Trophoblast cell (in vitro differentiated cells and primary cell): ENCODE results near the gene DCTN4.

Source experiments
- DNase-seq, 2 donors: peaks; one replicate each; pipeline ENCODE4 v3.0.0-alpha.2; 2016
- H2AFZ ChIP-seq: 2 replicates; pipeline ENCODE4 v1.6.1; 2013; ENCODE audit warnings: low read length, moderate library complexity, mild to moderate bottlenecking; ENCODE audit not compliant: insufficient read depth, poor library complexity
- H2AK5ac ChIP-seq: 2 replicates; pipeline ENCODE4 v1.6.1; 2013; ENCODE audit warnings: mild to moderate bottlenecking, low read length
- H2BK120ac ChIP-seq: 2 replicates; pipeline ENCODE4 v1.6.1; 2013; ENCODE audit warnings: low read length, mild to moderate bottlenecking, moderate library complexity; ENCODE audit not compliant: insufficient read depth, poor library complexity
- H2BK12ac ChIP-seq: 2 replicates; pipeline ENCODE4 v1.6.1; 2013; ENCODE audit warnings: mild to moderate bottlenecking, low read length, moderate library complexity
- H2BK5ac ChIP-seq: 2 replicates; pipeline ENCODE4 v1.6.1; 2013; ENCODE audit warnings: low read length, low read depth, moderate library complexity, mild to moderate bottlenecking; ENCODE audit not compliant: poor library complexity
- H3K14ac ChIP-seq: 2 replicates; pipeline ENCODE4 v1.6.1; 2013; ENCODE audit warnings: mild to moderate bottlenecking, low read length
- H3K18ac ChIP-seq: 2 replicates; pipeline ENCODE4 v1.6.1; 2013; ENCODE audit warnings: mild to moderate bottlenecking, low read length
- H3K23ac ChIP-seq: 2 replicates; pipeline ENCODE4 v1.6.1; 2013; ENCODE audit warnings: low read length
- H3K27ac ChIP-seq: 2 replicates; pipeline ENCODE4 v1.5.1; 2013; ENCODE audit warnings: low read depth, mild to moderate bottlenecking, inconsistent platforms, low read length, moderate library complexity
- H3K27me3 ChIP-seq: 2 replicates; pipeline ENCODE4 v1.6.1; 2013; ENCODE audit warnings: inconsistent platforms, mild to moderate bottlenecking, low read length, moderate library complexity; ENCODE audit not compliant: insufficient read depth
- H3K36me3 ChIP-seq, 2 experiments: 1 replicate in 1 of 2; 2 replicates in 1 of 2; pipeline ENCODE4 v1.6.1; 2013; ENCODE audit warnings: low read length in 2 of 2, mild to moderate bottlenecking in 2 of 2, moderate library complexity in 1 of 2; ENCODE audit not compliant: insufficient read depth in 2 of 2, control insufficient read depth in 1 of 2
- H3K4ac ChIP-seq: 2 replicates; pipeline ENCODE4 v1.6.1; 2013; ENCODE audit warnings: low read depth, mild to moderate bottlenecking, low read length, moderate library complexity
- H3K4me1 ChIP-seq, 2 experiments: 1 replicate in 1 of 2; 2 replicates in 1 of 2; pipeline ENCODE4 v1.6.1; 2013; ENCODE audit warnings: low read length in 2 of 2, mild to moderate bottlenecking in 2 of 2, moderate library complexity in 1 of 2; ENCODE audit not compliant: insufficient read depth in 2 of 2, control insufficient read depth in 1 of 2
- H3K4me2 ChIP-seq: 2 replicates; pipeline ENCODE4 v1.6.1; 2013; ENCODE audit warnings: inconsistent platforms, mild to moderate bottlenecking, low read length, moderate library complexity
- H3K4me3 ChIP-seq: 2 replicates; pipeline ENCODE4 v1.5.1; 2013; ENCODE audit warnings: mild to moderate bottlenecking, low read depth, low read length, inconsistent platforms
- H3K79me1 ChIP-seq: one replicate; pipeline ENCODE4 v1.6.1; 2013; ENCODE audit warnings: low read length
- H3K79me2 ChIP-seq: 2 replicates; pipeline ENCODE4 v1.6.1; 2013; ENCODE audit warnings: low read length, mild to moderate bottlenecking; ENCODE audit not compliant: control insufficient read depth, insufficient read depth, poor library complexity
- H3K9ac ChIP-seq: 2 replicates; pipeline ENCODE4 v1.6.1; 2013; ENCODE audit warnings: mild to moderate bottlenecking, low read length
- H3K9me3 ChIP-seq: 2 replicates; pipeline ENCODE4 v1.6.1; 2013; ENCODE audit warnings: low read depth, mild to moderate bottlenecking, control low read depth, inconsistent platforms, low read length; ENCODE audit not compliant: insufficient read depth
- H4K12ac ChIP-seq: 2 replicates; pipeline ENCODE4 v1.6.1; 2013; ENCODE audit warnings: low read depth, mild to moderate bottlenecking, low read length, moderate library complexity
- H4K8ac ChIP-seq: 2 replicates; pipeline ENCODE4 v1.6.1; 2013; ENCODE audit warnings: low read depth, mild to moderate bottlenecking, low read length, moderate library complexity
- H4K91ac ChIP-seq: one replicate; pipeline ENCODE4 v1.6.1; 2013; ENCODE audit warnings: low read depth, mild to moderate bottlenecking, low read length, moderate library complexity
- WGBS: extraction: QIAGEN DNeasy Blood & Tissue Kit; methylation state at CpG from one replicate; pipeline ENCODE4 v1.1.7; 2013; ENCODE audit warnings: missing lambda C conversion rate; ENCODE audit not compliant: insufficient read length, insufficient coverage; ENCODE audit errors: extremely low coverage; 5-methylcytosine and 5-hydroxymethylcytosine counted together

The DCTN4 gene

GRCh38 chr5:150738862-150739261 lies 20.0 kb downstream of the DCTN4 start:
- WGBS = no CpG with 5 or more reads among the region's 7 CpGs
- no peaks in the 10 kb centered on the region for H3K4me1 ChIP-seq
- H2AFZ ChIP-seq = no peak overlapping the region
- H4K8ac ChIP-seq = no peak overlapping the region
- no peaks in the 10 kb centered on the region for H3K27me3 ChIP-seq
- H2BK5ac ChIP-seq = no peak overlapping the region
- H3K4me2 ChIP-seq = no peak overlapping the region
- H3K9ac ChIP-seq = no peak overlapping the region
- H2BK12ac ChIP-seq = no peak overlapping the region
- H3K79me1 ChIP-seq = no peaks in the 10 kb centered on the region
- H3K18ac ChIP-seq = no peak overlapping the region
- no peak overlapping the region for H3K4me3 ChIP-seq
- no peak overlapping the region for H4K12ac ChIP-seq
- peaks cover 2 to 4% of the 10 kb centered on the region in 2 experiments for H3K36me3 ChIP-seq
- H4K91ac ChIP-seq = no peak overlapping the region
- H3K27ac ChIP-seq = no peak overlapping the region
- no peak overlapping the region for H3K14ac ChIP-seq
- H3K79me2 ChIP-seq = no peaks in the 10 kb centered on the region
- H2AK5ac ChIP-seq = no peak overlapping the region
- H2BK120ac ChIP-seq = no peak overlapping the region
- no peak overlapping the region for H3K23ac ChIP-seq
- H3K4ac ChIP-seq = no peak overlapping the region
- no peaks in the 10 kb centered on the region for H3K9me3 ChIP-seq
- peak in 1 of 2 donors; percentile 7 for DNase-seq

GRCh38 chr5:150734579-150735384 lies 24.0 kb downstream of the DCTN4 start:
- H4K12ac ChIP-seq = no peak overlapping the region
- no peak overlapping the region for H4K91ac ChIP-seq
- H3K4me2 ChIP-seq = no peak overlapping the region
- no peaks in the 10 kb centered on the region for H3K27me3 ChIP-seq
- H2BK5ac ChIP-seq = no peak overlapping the region
- H3K9me3 ChIP-seq = no peaks in the 10 kb centered on the region
- H2AK5ac ChIP-seq = no peak overlapping the region
- no CpG with 5 or more reads among the region's 7 CpGs for WGBS
- peak in 1 of 2 donors; percentile 19 for DNase-seq
- H2BK120ac ChIP-seq = no peak overlapping the region
- H3K4me3 ChIP-seq = no peak overlapping the region
- no peaks in the 10 kb centered on the region for H3K4me1 ChIP-seq
- H2AFZ ChIP-seq = no peak overlapping the region
- no peak overlapping the region for H3K9ac ChIP-seq
- no peaks in the 10 kb centered on the region for H3K79me1 ChIP-seq
- no peak overlapping the region for H3K4ac ChIP-seq
- H3K14ac ChIP-seq = no peak overlapping the region
- peaks cover 4 to 8% of the 10 kb centered on the region in 2 experiments for H3K36me3 ChIP-seq
- no peak overlapping the region for H2BK12ac ChIP-seq
- no peak overlapping the region for H4K8ac ChIP-seq
- H3K27ac ChIP-seq = no peak overlapping the region
- H3K79me2 ChIP-seq = no peaks in the 10 kb centered on the region
- H3K23ac ChIP-seq = no peak overlapping the region
- H3K18ac ChIP-seq = no peak overlapping the region

GRCh38 chr5:150731669-150732242 lies 27.1 kb downstream of the DCTN4 start:
- H3K23ac ChIP-seq = no peak overlapping the region
- no peak overlapping the region for H2BK120ac ChIP-seq
- H2BK12ac ChIP-seq = no peak overlapping the region
- H3K4me3 ChIP-seq = no peak overlapping the region
- no peak overlapping the region for H3K4me2 ChIP-seq
- H3K14ac ChIP-seq = no peak overlapping the region
- H3K79me2 ChIP-seq = no peaks in the 10 kb centered on the region
- H4K8ac ChIP-seq = no peak overlapping the region
- H3K9ac ChIP-seq = no peak overlapping the region
- no peak overlapping the region for H2BK5ac ChIP-seq
- H3K27me3 ChIP-seq = no peaks in the 10 kb centered on the region
- H3K18ac ChIP-seq = no peak overlapping the region
- H4K91ac ChIP-seq = no peak overlapping the region
- no peak overlapping the region for H4K12ac ChIP-seq
- no peaks in the 10 kb centered on the region for H3K9me3 ChIP-seq
- WGBS = no CpG with 5 or more reads among the region's 6 CpGs
- no peak overlapping the region for H3K27ac ChIP-seq
- no peak overlapping the region for H2AFZ ChIP-seq
- no peak overlapping the region for H3K4ac ChIP-seq
- no peak overlapping the region for H2AK5ac ChIP-seq
- no peaks in the 10 kb centered on the region for H3K79me1 ChIP-seq
- H3K36me3 ChIP-seq = peaks cover 7 to 15% of the 10 kb centered on the region in 2 experiments
- no peaks in the 10 kb centered on the region for H3K4me1 ChIP-seq
- no peak for DNase-seq

GRCh38 chr5:150729859-150730258 lies 29.0 kb downstream of the DCTN4 start:
- no peak overlapping the region for H3K14ac ChIP-seq

More at GRCh38 chr5:150729859-150730258, 29.0 kb downstream of the DCTN4 start:
- no peak overlapping the region for H4K91ac ChIP-seq
- peaks cover 8 to 18% of the 10 kb centered on the region in 2 experiments for H3K36me3 ChIP-seq
- no peak overlapping the region for H4K8ac ChIP-seq
- H3K4me3 ChIP-seq = no peak overlapping the region
- no peak overlapping the region for H3K4me2 ChIP-seq
- no peaks in the 10 kb centered on the region for H3K79me2 ChIP-seq
- H3K9me3 ChIP-seq = no peaks in the 10 kb centered on the region
- H2AK5ac ChIP-seq = no peak overlapping the region
- no peak overlapping the region for H3K4ac ChIP-seq
- no peak overlapping the region for H2BK120ac ChIP-seq
- H4K12ac ChIP-seq = no peak overlapping the region
- H2BK12ac ChIP-seq = no peak overlapping the region
- no peaks in the 10 kb centered on the region for H3K4me1 ChIP-seq
- H3K27me3 ChIP-seq = no peaks in the 10 kb centered on the region
- H2AFZ ChIP-seq = no peak overlapping the region
- H2BK5ac ChIP-seq = no peak overlapping the region
- H3K79me1 ChIP-seq = no peaks in the 10 kb centered on the region
- H3K18ac ChIP-seq = no peak overlapping the region
- no peak overlapping the region for H3K27ac ChIP-seq
- no CpG with 5 or more reads among the region's 4 CpGs for WGBS
- H3K23ac ChIP-seq = no peak overlapping the region
- no peak overlapping the region for H3K9ac ChIP-seq
- no peak for DNase-seq
